ENCODE data around the gene SLC13A2. TPM values are rescaled to one million over a fixed set of nuclear protein-coding genes. Genes with fewer than 3 reads are reported as not detected.
"Not testable (repeated sequence)": the region's sequence is repeated elsewhere in the genome, so short reads cannot be mapped to it uniquely, and the experiment has no call there.

The SLC13A2 gene
- total and polyA plus RNA-seq, 2 of the 4 experiments (the other 2 are of a cell fraction): not detected

- Histone ChIP-seq H3K27ac (ENCODE audit: insufficient read depth, low read length) (no peak overlapping the region), H3K4me1 (ENCODE audit: control insufficient read depth, insufficient read depth, low read length) (peaks cover 3% of the 10 kb centered on the region; the same call in 1 of the 2 replicates), H3K23ac (ENCODE audit: low read depth, low read length) (no peak overlapping the region), H4K20me1 (ENCODE audit: insufficient read depth, low read length) (no peaks in the 10 kb centered on the region), H3K4me3 (ENCODE audit: insufficient read depth, low read depth, low read length) (no peak overlapping the region), H4K5ac (ENCODE audit: low read depth, low read length) (no peak overlapping the region), H3K9me3 (ENCODE audit: control insufficient read depth, insufficient read depth, low read length) (no peaks in the 10 kb centered on the region), H2BK20ac (ENCODE audit: low read depth, low read length) (no peak overlapping the region), H2AK9ac (replicated peaks; ENCODE audit: low read depth, low read length, poor library complexity) (no peak overlapping the region), H3K9me1 (ENCODE audit: insufficient read depth, low read length) (no peaks in the 10 kb centered on the region), H3K56ac (ENCODE audit: extremely low read depth, insufficient read depth, low read length) (no peak overlapping the region), H2AK5ac (ENCODE audit: low read depth, low read length) (no peak overlapping the region), H3K36me3 (ENCODE audit: control insufficient read depth, insufficient read depth, low read length) (no peaks in the 10 kb centered on the region), H3K18ac (ENCODE audit: low read depth, low read length) (no peak overlapping the region), H3K4ac (ENCODE audit: low read depth, low read length) (no peak overlapping the region), H2BK5ac (ENCODE audit: low read depth, low read length, poor library complexity, severe bottlenecking) (no peak overlapping the region), H2BK15ac (ENCODE audit: low read depth, low read length) (no peak overlapping the region), H4K8ac (ENCODE audit: low read depth in 2 of 2, low read length in 2 of 2) (no peak overlapping the region), H3K4me2 (ENCODE audit: low read depth, low read length) (no peak overlapping the region), H2BK120ac (ENCODE audit: low read depth, low read length) (no peak overlapping the region), H2AFZ (replicated peaks; ENCODE audit: low read length, poor library complexity) (no peak overlapping the region), H3K79me1 (ENCODE audit: low read depth in 1 of 2, low read length in 2 of 2) (no peaks in the 10 kb centered on the region), H3K27me3 (ENCODE audit: control insufficient read depth, insufficient read depth, low read length) (peaks cover 50% of the 10 kb centered on the region), H4K91ac (ENCODE audit: insufficient read depth, low read depth, low read length) (no peak overlapping the region), H3K9ac (ENCODE audit: low read depth, low read length) (no peak overlapping the region), H3K14ac (replicated peaks; ENCODE audit: low read depth, low read length) (no peak overlapping the region)
- no TSS peak for BruUV-seq (replicated peaks)
- WGBS, 2 experiments (ENCODE audit: extremely low coverage in 2 of 2, insufficient read length in 1 of 2): 90% methylated on average over 8 of the region's 17 CpGs; no CpG with 5 or more reads in 1 of the 2 experiments
- intact Hi-C loops (cut with micrococcal nuclease): no loop called here
- in situ Hi-C loops (cut with MboI; ENCODE audit: low sequenced_read_pairs): no loop called here
- ChIA-PET POLR2A (ENCODE audit: unreplicated experiment) (no interaction called here), CTCF (no interaction called here)
- DNase-seq: peak; percentile 33
- TF ChIP-seq CEBPB (IDR thresholded peaks at IDR 0.05; ENCODE audit: low read depth, low read length): peak; percentile 79
- TF ChIP-seq BHLHE40 (IDR thresholded peaks at IDR 0.05; ENCODE audit: low read depth, low read length): no peak
- dilution Hi-C loops (cut with HindIII; ENCODE audit: low sequenced_read_pairs, unreplicated experiment): no loop called here
- peak; percentile 63 for ATAC-seq (ENCODE audit: low read depth)
Measured at GRCh38 chr17:28467456-28468025, 5.9 kb upstream of the SLC13A2 start.

- intact Hi-C loops (cut with micrococcal nuclease): not testable (repeated sequence)
- WGBS, 2 experiments (ENCODE audit: extremely low coverage in 2 of 2, insufficient read length in 1 of 2): 73% methylated on average over 6 of the region's 20 CpGs; no CpG with 5 or more reads in 1 of the 2 experiments
Measured at GRCh38 chr17:28468033-28468735, 5.3 kb upstream of the SLC13A2 start.

More at GRCh38 chr17:28468033-28468735, 5.3 kb upstream of the SLC13A2 start:
- H3K79me1 ChIP-seq (ENCODE audit: low read depth in 1 of 2, low read length in 2 of 2); H3K4me1 ChIP-seq (ENCODE audit: control insufficient read depth, insufficient read depth, low read length); H3K9me3 ChIP-seq (ENCODE audit: control insufficient read depth, insufficient read depth, low read length); H4K91ac ChIP-seq (ENCODE audit: insufficient read depth, low read depth, low read length); H3K9ac ChIP-seq (ENCODE audit: low read depth, low read length); H4K8ac ChIP-seq (ENCODE audit: low read depth in 2 of 2, low read length in 2 of 2); H2BK5ac ChIP-seq (ENCODE audit: low read depth, low read length, poor library complexity, severe bottlenecking); H3K14ac ChIP-seq (replicated peaks; ENCODE audit: low read depth, low read length); H3K56ac ChIP-seq (ENCODE audit: extremely low read depth, insufficient read depth, low read length); H3K9me1 ChIP-seq (ENCODE audit: insufficient read depth, low read length); H4K20me1 ChIP-seq (ENCODE audit: insufficient read depth, low read length); H2BK15ac ChIP-seq (ENCODE audit: low read depth, low read length); H3K36me3 ChIP-seq (ENCODE audit: control insufficient read depth, insufficient read depth, low read length); H3K4ac ChIP-seq (ENCODE audit: low read depth, low read length); H2AK5ac ChIP-seq (ENCODE audit: low read depth, low read length); H3K4me3 ChIP-seq (ENCODE audit: insufficient read depth, low read depth, low read length); POLR2A ChIA-PET (ENCODE audit: unreplicated experiment); DNase-seq; H2BK120ac ChIP-seq (ENCODE audit: low read depth, low read length); H3K23ac ChIP-seq (ENCODE audit: low read depth, low read length); H3K18ac ChIP-seq (ENCODE audit: low read depth, low read length); H3K4me2 ChIP-seq (ENCODE audit: low read depth, low read length); H3K27ac ChIP-seq (ENCODE audit: insufficient read depth, low read length); dilution Hi-C loops (cut with HindIII; ENCODE audit: low sequenced_read_pairs, unreplicated experiment); H2AFZ ChIP-seq (replicated peaks; ENCODE audit: low read length, poor library complexity); H2AK9ac ChIP-seq (replicated peaks; ENCODE audit: low read depth, low read length, poor library complexity); H4K5ac ChIP-seq (ENCODE audit: low read depth, low read length); H2BK20ac ChIP-seq (ENCODE audit: low read depth, low read length); in situ Hi-C loops (cut with MboI; ENCODE audit: low sequenced_read_pairs); ATAC-seq (ENCODE audit: low read depth): not testable (repeated sequence)
- peaks cover 55% of the 10 kb centered on the region for H3K27me3 ChIP-seq (ENCODE audit: control insufficient read depth, insufficient read depth, low read length)
- CTCF ChIA-PET: interaction anchor here (0.6 kb wide), 1 partner anchor 15 kb away, joined by 5 read pairs; no protein-coding TSS in a partner anchor
- BruUV-seq (replicated peaks): TSS peak; percentile 85
